ENCODE results near the gene AVPR2. TPM values are rescaled to one million over a fixed set of nuclear protein-coding genes. Genes with fewer than 3 reads are reported as not detected.

Gene AVPR2
- total and polyA plus RNA-seq, 2 donors (not counting 1 experiment from before 2014, with no cell fraction given), result 0.12 TPM; not detected in 1

- no peak overlapping the region for H3K27ac ChIP-seq (ENCODE audit: low read length in 2 of 2)
- no peaks in the 10 kb centered on the region for H3K27me3 Mint-ChIP-seq
- H3K9ac ChIP-seq (ENCODE audit: low read length), result no peak overlapping the region
- intact Hi-C loops (cut with micrococcal nuclease), result no loop called here
- H3K9me3 Mint-ChIP-seq (ENCODE audit: insufficient read depth), result no peaks in the 10 kb centered on the region
- H3K4me2 ChIP-seq (replicated peaks; ENCODE audit: low read depth, low read length, poor library complexity, severe bottlenecking), result no peak overlapping the region
- H3K4me1 Mint-ChIP-seq, result peaks cover 15% of the 10 kb centered on the region
- POLR2A ChIA-PET, result interaction anchor here (1.0 to 5.8 kb wide), 2 partner anchors 22 to 25 kb away, joined by 3 to 58 read pairs; partner anchors contain the start of gene ARHGAP4
- 88% methylated on average over 4 of the region's 10 CpGs for WGBS (ENCODE audit: insufficient coverage)
- no peaks in the 10 kb centered on the region for H4K20me1 ChIP-seq (ENCODE audit: control insufficient read depth, insufficient read depth, low read length, poor library complexity, severe bottlenecking)
- no peak for ATAC-seq (ENCODE audit: low read depth)
- H3K27me3 ChIP-seq (replicated peaks in 1 of 4; ENCODE audit: control extremely low read depth in 1 of 4, control insufficient read depth in 3 of 4, insufficient read depth in 4 of 4, low read length in 3 of 4), result no peaks in the 10 kb centered on the region
- no peak for TF ChIP-seq CTCF (IDR thresholded peaks at IDR 0.05)
- TF ChIP-seq EZH2 (IDR thresholded peaks at IDR 0.05; ENCODE audit: borderline replicate concordance, insufficient read depth, low read depth, low read length, poor library complexity, severe bottlenecking), result no peak
- no peak for DNase-seq
- H3K4me3 Mint-ChIP-seq, result no peak overlapping the region
- CTCF ChIA-PET, result interaction anchor here (1.0 to 15.4 kb wide), 8 partner anchors 12 to 586 kb away, joined by 3 to 325 read pairs (median 8); partner anchors contain the start of genes ARHGAP4, IDH3G, NAA10 and PLXNB3
- H3K4me3 ChIP-seq (ENCODE audit: control extremely low read depth in 1 of 5, extremely low read depth in 1 of 5, insufficient read depth in 1 of 5, low read depth in 2 of 5, low read length in 4 of 5), result no peak overlapping the region
- H3K79me2 ChIP-seq (ENCODE audit: control insufficient read depth, insufficient read depth, low read length), result peaks cover 14% of the 10 kb centered on the region
- no peak overlapping the region for H3K27ac Mint-ChIP-seq
- H2AFZ ChIP-seq (ENCODE audit: insufficient read depth, low read depth, low read length, poor library complexity, severe bottlenecking), result no peak overlapping the region
- peaks cover 9 to 35% of the 10 kb centered on the region in 2 donors for H3K4me1 ChIP-seq (ENCODE audit: control insufficient read depth in 2 of 2, insufficient read depth in 2 of 2, low read length in 2 of 2)
- peaks cover 0 to 37% of the 10 kb centered on the region in 2 experiments for H3K36me3 ChIP-seq (replicated peaks in 1 of 2; ENCODE audit: control extremely low read depth in 1 of 2, control insufficient read depth in 1 of 2, extremely low read depth in 1 of 2, insufficient read depth in 2 of 2, low read length in 1 of 2)
- no peaks in the 10 kb centered on the region for H3K9me3 ChIP-seq (ENCODE audit: control extremely low read depth in 1 of 3, control insufficient read depth in 2 of 3, insufficient read depth in 1 of 3, low read length in 2 of 3)
These were observed 43.6 kb downstream of the AVPR2 start for GRCh38 chrX:153948002-153948466.
